ENCODE measurements around the gene NELL1.
A peak's percentile ranks its signal among the peaks of the same experiment; 100 is the strongest.

Gene NELL1

DNA sequence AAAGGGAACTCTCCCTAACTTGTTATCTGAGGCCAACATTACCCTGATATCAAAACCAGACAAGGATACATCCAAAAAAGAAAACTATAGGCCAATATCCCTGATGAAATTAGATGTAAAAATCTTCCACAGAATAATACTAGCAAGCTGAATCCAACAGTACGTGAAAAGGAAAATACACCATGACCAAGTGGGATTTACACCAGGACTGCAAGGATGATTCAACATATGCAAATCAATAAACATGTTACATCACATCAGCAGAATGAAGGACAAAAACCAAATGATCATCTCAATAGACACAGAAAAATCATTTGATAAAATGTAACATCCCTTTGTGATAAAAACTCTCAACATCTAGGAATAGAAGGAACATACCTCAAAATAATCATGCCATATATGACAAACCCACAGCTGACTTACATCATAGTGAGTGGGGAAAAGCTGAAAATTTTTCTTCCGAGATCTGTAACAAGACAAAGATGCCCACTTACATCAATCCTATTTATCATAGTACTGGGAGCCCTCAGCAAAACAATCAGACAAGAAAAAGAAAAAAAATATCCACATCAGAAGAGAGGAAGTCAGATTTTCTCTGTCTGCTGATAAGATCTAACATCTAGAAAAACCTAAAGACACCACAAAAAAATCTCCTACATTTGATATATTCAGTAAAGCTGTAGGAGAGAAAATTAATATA, 820.2 kb downstream of the NELL1 start:
- DNase-seq (ENCODE audit: insufficient read length, low spot score) (no peak), FAIRE-seq (no peak)
- no peak for TF ChIP-seq CTCF (IDR thresholded peaks at IDR 0.05; ENCODE audit: insufficient read depth, missing control alignments)

GRCh38 chr11:21492931-21493330, 823.5 kb downstream of the NELL1 start:
- DNase-seq (ENCODE audit: insufficient read length, low spot score) (no peak), FAIRE-seq (no peak)
- TF ChIP-seq CTCF (IDR thresholded peaks at IDR 0.05; ENCODE audit: insufficient read depth, missing control alignments) = no peak

GRCh38 chr11:21494946-21495345, 825.6 kb downstream of the NELL1 start:
- TF ChIP-seq CTCF (IDR thresholded peaks at IDR 0.05; ENCODE audit: insufficient read depth, missing control alignments) = no peak
- DNase-seq (ENCODE audit: insufficient read length, low spot score) = no peak
- no peak for FAIRE-seq

- FAIRE-seq = no peak
- no peak for DNase-seq (ENCODE audit: insufficient read length, low spot score)
- TF ChIP-seq CTCF (IDR thresholded peaks at IDR 0.05; ENCODE audit: insufficient read depth, missing control alignments) = no peak
Measured at GRCh38 chr11:21495879-21496278, 826.5 kb downstream of the NELL1 start.

- no peak for FAIRE-seq
- no peak for DNase-seq (ENCODE audit: insufficient read length, low spot score)
- no peak for TF ChIP-seq CTCF (IDR thresholded peaks at IDR 0.05; ENCODE audit: insufficient read depth, missing control alignments)
Measured at GRCh38 chr11:21501245-21501644, 831.9 kb downstream of the NELL1 start.

GRCh38 chr11:21505070-21505469, 835.7 kb downstream of the NELL1 start:
- FAIRE-seq = no peak
- TF ChIP-seq CTCF (IDR thresholded peaks at IDR 0.05; ENCODE audit: insufficient read depth, missing control alignments) = no peak
- DNase-seq (ENCODE audit: insufficient read length, low spot score) = no peak

DNA sequence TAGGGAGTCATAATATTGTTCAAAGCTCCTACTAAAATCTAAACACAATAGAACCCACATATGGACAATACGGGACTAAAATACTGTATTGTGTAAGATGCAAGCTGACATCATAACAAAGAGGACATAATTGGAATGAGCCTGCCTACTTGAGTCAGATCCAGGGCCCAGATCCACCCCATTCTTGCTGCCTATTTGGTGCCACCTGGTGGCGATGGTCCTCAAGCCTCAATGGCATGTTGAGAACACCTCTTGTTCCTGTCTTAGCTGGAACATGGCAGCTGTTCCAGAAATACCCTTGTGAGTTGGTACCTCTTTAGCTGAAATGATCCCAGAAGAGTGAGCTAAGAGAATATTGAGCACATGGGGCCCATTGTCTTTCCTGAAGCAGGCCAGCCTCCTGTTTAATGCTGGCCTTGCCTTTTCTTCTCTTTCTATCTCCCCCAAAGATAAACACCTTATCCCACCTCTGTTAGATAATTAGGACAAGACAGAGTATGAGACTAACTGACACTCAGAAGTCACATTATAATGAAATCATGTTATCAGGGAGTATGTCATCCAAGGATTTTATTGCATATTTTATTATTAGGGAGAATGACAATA, 842.6 kb downstream of the NELL1 start:
- peak; percentile 13 for DNase-seq (ENCODE audit: insufficient read length, low spot score)
- FAIRE-seq = peak; percentile 60
- peak; percentile 59 for TF ChIP-seq CTCF (IDR thresholded peaks at IDR 0.05; ENCODE audit: insufficient read depth, missing control alignments)

Measured in D721Med (cell line).